Body of pancreas (tissue), 4 donors: ENCODE measurements around the gene ZGPAT. TPM values are rescaled to one million over a fixed set of nuclear protein-coding genes. Genes with fewer than 3 reads are reported as not detected.

Experiments used
- ATAC-seq: fragments of 150-250 bp; one replicate; pipeline ENCODE4 v1.9.1; 2016
- DNase-seq, 4 donors: peaks; one replicate each; pipeline ENCODE4 v3.0.0-alpha.2; 2019
- H3K27ac ChIP-seq, 4 donors: fragments of 200-600 bp; sonication (generic); 1 replicate in 3 of 4; 2 replicates in 1 of 4; pipeline versions ENCODE4 v1.5.1 to v1.6.1; 2016 to 2019; ENCODE audit warnings: mild to moderate bottlenecking in 1 of 4, mixed read lengths in 1 of 4, moderate library complexity in 1 of 4
- H3K27me3 ChIP-seq, 2 donors: fragments of 200-600 bp; sonication (generic); one replicate each; pipeline ENCODE4 v1.6.0; 2016; ENCODE audit warnings: mild to moderate bottlenecking in 1 of 2
- H3K36me3 ChIP-seq, 2 donors: fragments of 200-600 bp; sonication (generic); replicated peaks in 1 of 2; 2 replicates each; pipeline ENCODE4 v1.5.1; 2016; ENCODE audit warnings: low read depth in 2 of 2; ENCODE audit not compliant: insufficient read depth in 1 of 2
- H3K4me1 ChIP-seq: fragments of 200-600 bp; sonication (generic); one replicate; pipeline ENCODE4 v1.6.0; 2016
- H3K4me3 ChIP-seq, 2 donors: fragments of 200-600 bp; sonication (generic); 1 replicate in 1 of 2; 2 replicates in 1 of 2; pipeline ENCODE4 v1.5.1; 2016 to 2019
- H3K9me3 ChIP-seq, 3 donors: fragments of 200-600 bp; sonication (generic); 1 replicate in 2 of 3; 2 replicates in 1 of 3; pipeline ENCODE4 v1.5.1; 2016
- CTCF ChIP-seq, 7 experiments: fragments of 450-650 bp in 4 of 7; fragments of 200-600 bp in 3 of 7; sonication (generic) in 3 of 7; IDR thresholded peaks; one replicate each; pipeline ENCODE4 v1.5.1; 2016 to 2019; ENCODE audit warnings: antibody characterized with exemption in 7 of 7
- POLR2A ChIP-seq, 3 donors: fragments of 450-650 bp; IDR thresholded peaks; one replicate each; pipeline ENCODE4 v1.6.1; 2016; ENCODE audit warnings: antibody characterized with exemption in 3 of 3, mild to moderate bottlenecking in 2 of 3
- WGBS, 2 donors: methylation state at CpG; one replicate each; pipeline ENCODE4 v1.1.5; 2017; 5-methylcytosine and 5-hydroxymethylcytosine counted together
- intact Hi-C: fragments of 100-400 bp; cut with DNase I; formaldehyde crosslinking; loops from one replicate; pipeline ENCODE4 v1.15.1; 2023
- total RNA-seq, 2 donors: library from RNA; depleted of rRNA; stranded (reverse); fragments of >200 nt; gene quantifications; one replicate each; pipeline ENCODE4 v1.1.0, GENCODE V29; 2016

ZGPAT gene
- total RNA-seq, 2 donors from 2014 or later = 16.6 to 53.1 TPM

GRCh38 chr20:63702751-63703470 is 4.9 kb upstream of the ZGPAT start:
- 64 to 71% methylated on average over 12 to 13 of the region's 13 CpGs for WGBS, 2 donors
- Histone ChIP-seq H3K4me3 (no peak overlapping the region), H3K27ac (no peak overlapping the region), H3K36me3 (peaks cover 0 to 3% of the 10 kb centered on the region in 2 donors), H3K4me1 (peaks cover 28% of the 10 kb centered on the region), H3K27me3 (no peaks in the 10 kb centered on the region), H3K9me3 (no peaks in the 10 kb centered on the region)
- ATAC-seq (no peak), DNase-seq (peak in 2 of 4 donors; percentile 2 to 6)
- intact Hi-C loops = loop anchor here (5.0 kb wide), 1 partner anchor 34 kb away; the partner anchor contains the start of genes LIME1 and SLC2A4RG
- TF ChIP-seq POLR2A (IDR thresholded peaks at IDR 0.05) = no peak
- no peak for TF ChIP-seq CTCF (IDR thresholded peaks at IDR 0.05)

GRCh38 chr20:63703471-63703975 is 4.3 kb upstream of the ZGPAT start:
- WGBS, 2 donors = 88% methylated on average over 11 of the region's 15 CpGs; no CpG with 5 or more reads in 1 of the 2 donors
- ATAC-seq (no peak), DNase-seq (peak in 1 of 4 donors; percentile 1)
- peaks cover 0 to 3% of the 10 kb centered on the region in 2 donors for H3K36me3 ChIP-seq
- no peak overlapping the region for H3K4me3 ChIP-seq
- peaks cover 26% of the 10 kb centered on the region for H3K4me1 ChIP-seq
- no peak overlapping the region for H3K27ac ChIP-seq
- no peaks in the 10 kb centered on the region for H3K27me3 ChIP-seq
- intact Hi-C loops = loop anchor here (5.0 kb wide), 1 partner anchor 34 kb away; the partner anchor contains the start of genes LIME1 and SLC2A4RG
- TF ChIP-seq CTCF (IDR thresholded peaks at IDR 0.05) (no peak), POLR2A (IDR thresholded peaks at IDR 0.05) (no peak)
- H3K9me3 ChIP-seq = no peaks in the 10 kb centered on the region

GRCh38 chr20:63703976-63704748 is 3.7 kb upstream of the ZGPAT start:
- Histone ChIP-seq H3K4me3 (no peak overlapping the region), H3K27ac (no peak overlapping the region), H3K36me3 (peaks cover 0 to 3% of the 10 kb centered on the region in 2 donors), H3K9me3 (no peaks in the 10 kb centered on the region), H3K4me1 (peaks cover 27% of the 10 kb centered on the region), H3K27me3 (no peaks in the 10 kb centered on the region)
- DNase-seq (no peak), ATAC-seq (no peak)
- WGBS, 2 donors = 63 to 92% methylated on average over 2 to 11 of the region's 11 CpGs
- intact Hi-C loops = loop anchor here (5.0 kb wide), 1 partner anchor 33 kb away; the partner anchor contains the start of genes LIME1 and SLC2A4RG
- TF ChIP-seq POLR2A (IDR thresholded peaks at IDR 0.05) (no peak), CTCF (IDR thresholded peaks at IDR 0.05) (no peak)

- 68 to 100% methylated on average over 2 to 4 of the region's 6 CpGs for whole genome bisulfite sequencing, 2 donors
- Histone ChIP-seq H3K27me3 (no peaks in the 10 kb centered on the region), H3K9me3 (no peaks in the 10 kb centered on the region), H3K36me3 (peaks cover 0 to 3% of the 10 kb centered on the region in 2 donors), H3K4me1 (peaks cover 25% of the 10 kb centered on the region), H3K27ac (no peak overlapping the region), H3K4me3 (no peak overlapping the region)
- ATAC-seq (no peak), DNase-seq (peak in 1 of 4 donors; percentile 2)
- TF ChIP-seq POLR2A (IDR thresholded peaks at IDR 0.05) = no peak
- no peak for TF ChIP-seq CTCF (IDR thresholded peaks at IDR 0.05)
- intact Hi-C loops = loop anchor here (5.0 kb wide), 1 partner anchor 33 kb away; the partner anchor contains the start of genes LIME1 and SLC2A4RG
Measured at GRCh38 chr20:63704749-63705117, 3.1 kb upstream of the ZGPAT start.
